Upper lobe of left lung (tissue), 4 donors: ENCODE measurements around the gene CD34.

ENCODE experiments used
- POLR2A ChIP-seq, 4 donors: fragments of 450-650 bp; IDR thresholded peaks; one replicate each; pipeline ENCODE4 v1.5.1; 2016 to 2017; ENCODE audit warnings: antibody characterized with exemption in 4 of 4, mild to moderate bottlenecking in 2 of 4
- POLR2AphosphoS5 ChIP-seq, 2 donors: sonication (generic); formaldehyde crosslinking; IDR thresholded peaks; one replicate each; pipeline ENCODE4 v1.5.1; 2017; ENCODE audit warnings: antibody characterized with exemption in 2 of 2
- TF ChIP-seq, protein P1 (sequence below), 6 experiments: fragments of 450-650 bp in 4 of 6; fragments of 200-600 bp in 2 of 6; sonication (generic) in 2 of 6; IDR thresholded peaks; one replicate each; pipeline ENCODE4 v1.5.1; 2016 to 2019; ENCODE audit warnings: antibody characterized with exemption in 6 of 6

DNA sequence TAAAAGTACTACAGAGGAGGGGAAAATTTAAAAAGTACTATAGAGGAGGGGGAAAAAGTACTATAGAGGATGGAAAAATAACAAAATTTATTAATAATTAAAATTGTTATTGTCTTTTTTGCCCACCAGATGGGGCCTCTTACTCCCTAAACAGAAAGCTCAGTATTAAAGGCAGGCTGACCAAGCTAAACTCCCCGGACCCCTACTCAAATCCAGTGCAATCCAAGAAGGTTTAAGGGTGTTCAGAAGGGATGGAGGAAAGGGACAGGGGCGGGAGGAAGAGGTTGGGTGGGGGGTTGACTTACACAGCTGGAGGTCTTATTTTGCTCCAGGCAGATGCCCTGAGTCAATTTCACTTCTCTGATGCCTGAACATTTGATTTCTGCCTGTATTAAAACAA is 13.7 kb downstream of the CD34 start:
- no peak for TF ChIP-seq POLR2A (IDR thresholded peaks at IDR 0.05)
- TF ChIP-seq, protein P1, sequence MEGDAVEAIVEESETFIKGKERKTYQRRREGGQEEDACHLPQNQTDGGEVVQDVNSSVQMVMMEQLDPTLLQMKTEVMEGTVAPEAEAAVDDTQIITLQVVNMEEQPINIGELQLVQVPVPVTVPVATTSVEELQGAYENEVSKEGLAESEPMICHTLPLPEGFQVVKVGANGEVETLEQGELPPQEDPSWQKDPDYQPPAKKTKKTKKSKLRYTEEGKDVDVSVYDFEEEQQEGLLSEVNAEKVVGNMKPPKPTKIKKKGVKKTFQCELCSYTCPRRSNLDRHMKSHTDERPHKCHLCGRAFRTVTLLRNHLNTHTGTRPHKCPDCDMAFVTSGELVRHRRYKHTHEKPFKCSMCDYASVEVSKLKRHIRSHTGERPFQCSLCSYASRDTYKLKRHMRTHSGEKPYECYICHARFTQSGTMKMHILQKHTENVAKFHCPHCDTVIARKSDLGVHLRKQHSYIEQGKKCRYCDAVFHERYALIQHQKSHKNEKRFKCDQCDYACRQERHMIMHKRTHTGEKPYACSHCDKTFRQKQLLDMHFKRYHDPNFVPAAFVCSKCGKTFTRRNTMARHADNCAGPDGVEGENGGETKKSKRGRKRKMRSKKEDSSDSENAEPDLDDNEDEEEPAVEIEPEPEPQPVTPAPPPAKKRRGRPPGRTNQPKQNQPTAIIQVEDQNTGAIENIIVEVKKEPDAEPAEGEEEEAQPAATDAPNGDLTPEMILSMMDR (IDR thresholded peaks at IDR 0.05), result peak in 1 of 6 experiments; percentile 11
- no peak for TF ChIP-seq POLR2AphosphoS5 (IDR thresholded peaks at IDR 0.05)
